Activated naive CD8-positive, alpha-beta T cell treated with anti-CD3 and anti-CD28 coated beads, Interleukin-2, amount 50 U/mL, for 24 hours (primary cell): Measurements from ENCODE around the gene SECTM1.
A peak's percentile ranks its signal among the peaks of the same experiment; 100 is the strongest.
"Not testable (repeated sequence)": the region's sequence is repeated elsewhere in the genome, so short reads cannot be mapped to it uniquely, and the experiment has no call there.

Experiments
- ATAC-seq: fragments of 150-1000 bp; cut with Tn5 transposase; one replicate; pipeline ENCODE4 v1.10.0; 2021
- DNase-seq: peaks from one replicate; pipeline ENCODE4 v3.0.0; 2021
- H3K27ac Mint-ChIP-seq: one replicate; pipeline ENCODE4 v1.8.0; 2021; ENCODE audit warnings: mild to moderate bottlenecking, mixed read lengths
- H3K27me3 Mint-ChIP-seq: one replicate; pipeline ENCODE4 v1.8.0; 2021; ENCODE audit warnings: mixed read lengths
- H3K36me3 Mint-ChIP-seq: one replicate; pipeline ENCODE4 v1.8.0; 2021; ENCODE audit warnings: low read depth, mixed read lengths
- H3K4me1 Mint-ChIP-seq: one replicate; pipeline ENCODE4 v1.8.0; 2021; ENCODE audit warnings: mixed read lengths
- H3K4me3 Mint-ChIP-seq: one replicate; pipeline ENCODE4 v1.8.0; 2021; ENCODE audit warnings: mild to moderate bottlenecking, moderate library complexity, mixed read lengths
- H3K9me3 Mint-ChIP-seq: one replicate; pipeline ENCODE4 v1.8.0; 2021; ENCODE audit warnings: mixed read lengths

SECTM1 gene

GRCh38 chr17:82373072-82373452 is 39.5 kb upstream of the SECTM1 start:
- not testable (repeated sequence) for H3K36me3 Mint-ChIP-seq, DNase-seq, ATAC-seq, H3K27ac Mint-ChIP-seq, H3K4me3 Mint-ChIP-seq, H3K9me3 Mint-ChIP-seq
- Mint-ChIP-seq H3K4me1 (peaks cover 18% of the 10 kb centered on the region), H3K27me3 (peaks cover 52% of the 10 kb centered on the region)

- Mint-ChIP-seq H3K4me1 (peaks cover 18% of the 10 kb centered on the region), H3K4me3 (no peak overlapping the region), H3K27me3 (peaks cover 48% of the 10 kb centered on the region), H3K36me3 (no peaks in the 10 kb centered on the region), H3K9me3 (no peaks in the 10 kb centered on the region), H3K27ac (no peak overlapping the region)
- ATAC-seq (no peak), DNase-seq (no peak)
Measured at GRCh38 chr17:82372249-82373071, 38.9 kb upstream of the SECTM1 start.

DNA sequence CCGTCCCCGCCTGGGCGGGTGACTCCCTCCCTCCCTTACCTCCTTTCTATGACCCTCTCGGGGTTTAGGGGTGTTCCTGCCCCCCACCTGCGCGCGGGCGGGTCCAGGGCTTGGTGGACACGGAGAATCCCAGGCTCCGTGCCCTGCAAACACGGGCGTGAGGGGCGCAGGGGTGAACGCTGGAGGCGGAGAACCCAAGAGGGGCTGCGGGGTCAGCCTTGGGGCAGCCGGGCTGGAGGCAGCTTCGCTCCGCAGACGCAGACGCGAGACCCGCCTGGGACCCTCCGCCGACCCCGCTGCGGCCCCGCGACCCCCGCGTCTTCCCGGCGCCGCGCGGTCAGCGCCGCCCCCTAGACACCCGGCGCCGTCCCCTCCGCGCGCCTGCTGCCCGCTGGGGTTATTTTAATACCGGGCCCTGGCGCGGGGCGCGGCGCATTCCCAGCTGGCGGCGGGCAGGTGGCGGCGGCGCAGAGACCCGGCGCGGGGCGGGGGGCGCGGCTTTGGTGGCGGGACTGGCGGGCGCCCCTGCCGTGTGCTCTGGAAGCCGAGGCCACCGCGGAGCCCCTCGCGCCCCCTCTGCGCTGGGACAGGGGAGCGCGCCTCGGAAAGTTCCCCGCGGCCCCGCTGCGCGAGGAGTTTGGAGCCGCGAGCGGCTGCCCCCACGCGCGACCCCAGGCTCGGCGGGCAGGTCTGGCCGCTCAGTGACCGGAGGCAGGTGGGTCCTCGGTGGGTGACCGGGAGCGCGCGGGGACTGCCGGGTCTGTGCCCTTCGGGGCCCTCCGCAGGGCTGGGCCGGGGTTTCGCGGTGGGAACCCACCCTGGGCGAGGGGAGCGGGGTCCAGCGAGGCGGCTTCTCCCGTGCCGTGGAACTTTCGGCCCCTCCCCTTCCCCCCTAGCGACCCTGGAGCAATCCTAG is 38.0 kb upstream of the SECTM1 start, which contains the start of gene UTS2R:
UTS2R (plus strand) TSS at position 433 of the 916 bp plus-strand sequence. CDS start 2,560 bp downstream, outside the sequence.
- Mint-ChIP-seq H3K27me3 (peaks cover 45% of the 10 kb centered on the region), H3K27ac (no peak within 1 kb of the TSS), H3K4me1 (peaks cover 18% of the 10 kb centered on the region), H3K4me3 (peak within 1 kb of the TSS; percentile 42), H3K9me3 (no peaks in the 10 kb centered on the region), H3K36me3 (no peaks in the 10 kb centered on the region)
- DNase-seq (no peak), ATAC-seq (no peak)

DNA sequence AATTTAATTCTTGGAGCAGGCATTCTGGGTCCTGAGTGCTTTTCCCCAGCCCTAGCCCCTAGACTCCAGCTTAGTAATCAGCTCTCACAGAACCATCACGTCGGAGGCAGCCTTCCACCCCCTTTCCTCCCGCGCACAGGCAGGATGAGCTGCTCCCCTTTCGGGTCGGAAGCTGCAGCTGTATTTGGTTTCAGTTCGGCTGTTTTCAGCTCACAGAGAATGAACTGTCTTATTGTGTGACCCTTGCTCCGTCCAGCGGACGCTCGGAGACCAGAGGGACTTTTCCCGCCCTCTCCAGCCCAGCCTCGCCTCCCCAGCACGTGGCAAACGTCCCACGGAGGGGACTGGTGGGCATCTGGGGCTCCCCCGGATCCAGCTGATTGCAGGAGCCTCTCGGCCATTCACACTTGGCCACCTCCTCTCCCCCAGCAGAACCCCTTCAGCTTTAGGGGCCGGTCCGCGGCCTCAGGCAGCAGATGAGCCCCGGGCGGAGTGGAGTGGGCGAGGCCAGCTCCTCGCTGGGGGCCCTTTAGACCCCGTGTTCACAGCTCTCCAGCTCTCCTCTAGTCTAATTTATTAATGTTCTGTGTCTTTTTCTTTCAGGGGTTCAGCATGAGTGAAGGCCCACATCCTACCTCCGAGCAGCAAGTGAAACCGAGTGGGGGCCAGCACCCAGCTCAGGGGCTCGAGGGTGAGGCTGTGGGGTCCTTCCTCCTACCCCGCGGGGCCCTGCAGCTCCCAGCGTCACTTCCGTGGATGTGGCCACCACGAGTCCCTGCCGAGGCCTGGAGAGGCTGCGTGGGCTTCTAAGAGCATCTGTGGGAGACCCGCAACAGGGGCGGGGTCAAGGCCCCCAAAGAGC is 37.1 kb upstream of the SECTM1 start:
- peak overlapping the region; percentile 42 for H3K4me3 Mint-ChIP-seq
- H3K36me3 Mint-ChIP-seq, result no peaks in the 10 kb centered on the region
- peaks cover 38% of the 10 kb centered on the region for H3K27me3 Mint-ChIP-seq
- H3K9me3 Mint-ChIP-seq, result no peaks in the 10 kb centered on the region
- no peak for DNase-seq
- no peak overlapping the region for H3K27ac Mint-ChIP-seq
- ATAC-seq, result no peak
- peaks cover 19% of the 10 kb centered on the region for H3K4me1 Mint-ChIP-seq

DNA sequence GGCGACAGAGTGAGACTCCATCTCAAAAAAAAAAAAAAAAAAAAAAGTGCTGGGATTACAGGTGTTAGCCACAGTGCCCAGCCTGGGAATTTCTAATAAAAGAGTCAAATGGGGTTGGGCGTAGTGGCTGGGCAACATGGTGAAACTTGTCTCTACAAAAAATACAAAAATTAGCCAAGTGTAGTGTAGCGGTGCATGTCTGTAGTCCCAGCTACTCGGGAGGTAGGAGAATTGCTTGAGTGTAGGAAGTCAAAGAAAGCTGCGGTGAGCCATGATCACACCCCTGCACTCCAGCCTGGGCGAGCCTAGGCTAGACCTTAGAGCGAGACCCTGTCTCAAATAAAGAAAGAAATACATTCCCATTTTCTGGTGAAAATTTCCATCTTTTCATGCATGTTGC is 35.6 kb upstream of the SECTM1 start:
- ATAC-seq, result no peak
- Mint-ChIP-seq H3K27ac (no peak overlapping the region), H3K36me3 (no peaks in the 10 kb centered on the region), H3K27me3 (peaks cover 35% of the 10 kb centered on the region), H3K4me1 (peaks cover 21% of the 10 kb centered on the region), H3K4me3 (no peak overlapping the region), H3K9me3 (no peaks in the 10 kb centered on the region)
- DNase-seq, result no peak

DNA sequence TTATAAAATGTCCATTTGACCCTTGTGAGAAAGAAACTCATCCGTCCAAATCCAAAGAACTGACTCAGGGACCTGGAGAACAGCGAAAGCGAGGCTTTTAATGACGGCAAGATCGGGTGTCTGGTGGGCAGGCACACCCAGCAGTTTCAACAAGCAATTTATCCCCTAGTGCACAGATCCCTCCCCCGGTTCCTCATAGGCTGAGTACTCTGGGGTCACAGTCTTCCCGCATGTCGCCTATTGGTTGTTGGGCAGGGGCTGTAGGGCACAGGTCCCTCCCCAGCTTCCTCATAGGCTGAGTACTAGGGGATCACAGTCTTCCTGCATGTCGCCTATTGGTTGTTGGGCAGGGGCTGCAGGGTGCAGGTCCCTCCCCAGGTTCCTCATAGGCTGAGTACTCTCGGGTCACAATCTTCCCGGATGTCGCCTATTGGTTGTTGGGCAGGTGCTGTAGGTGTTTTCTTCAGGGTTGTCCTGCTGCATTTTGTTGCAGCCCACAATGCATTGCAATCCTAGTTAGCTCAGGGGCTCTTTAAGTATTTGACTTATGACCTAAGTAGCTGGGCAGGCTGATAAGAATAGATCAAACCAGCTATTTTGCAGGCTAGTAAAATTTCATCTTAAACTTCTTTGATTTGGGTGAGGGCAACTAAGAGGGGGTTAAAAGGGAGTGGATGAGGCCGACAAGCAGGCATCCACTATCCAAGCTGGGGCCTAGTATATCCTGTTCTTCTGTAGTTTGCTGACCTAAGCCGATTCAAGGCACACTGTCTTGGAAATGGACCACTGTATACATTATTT is 34.4 kb upstream of the SECTM1 start:
- no peak for DNase-seq
- H3K27ac Mint-ChIP-seq, result no peak overlapping the region
- no peaks in the 10 kb centered on the region for H3K36me3 Mint-ChIP-seq
- H3K4me1 Mint-ChIP-seq, result peaks cover 18% of the 10 kb centered on the region
- no peak overlapping the region for H3K4me3 Mint-ChIP-seq
- H3K9me3 Mint-ChIP-seq, result no peaks in the 10 kb centered on the region
- peaks cover 27% of the 10 kb centered on the region for H3K27me3 Mint-ChIP-seq
- peak; percentile 53 for ATAC-seq

GRCh38 chr17:82366749-82367148 is 33.2 kb upstream of the SECTM1 start:
- H3K4me3 Mint-ChIP-seq, result no peak overlapping the region
- H3K27ac Mint-ChIP-seq, result no peak overlapping the region
- H3K9me3 Mint-ChIP-seq, result no peaks in the 10 kb centered on the region
- DNase-seq (no peak), ATAC-seq (no peak)
- no peaks in the 10 kb centered on the region for H3K36me3 Mint-ChIP-seq
- H3K4me1 Mint-ChIP-seq, result peaks cover 12% of the 10 kb centered on the region
- peaks cover 22% of the 10 kb centered on the region for H3K27me3 Mint-ChIP-seq

GRCh38 chr17:82365606-82366295 is 32.2 kb upstream of the SECTM1 start:
- Mint-ChIP-seq H3K4me1 (peaks cover 7% of the 10 kb centered on the region), H3K36me3 (no peaks in the 10 kb centered on the region), H3K27me3 (peaks cover 16% of the 10 kb centered on the region), H3K4me3 (no peak overlapping the region), H3K27ac (no peak overlapping the region), H3K9me3 (no peaks in the 10 kb centered on the region)
- ATAC-seq (no peak), DNase-seq (no peak)

- ATAC-seq (no peak), DNase-seq (no peak)
- H3K4me3 Mint-ChIP-seq, result no peak overlapping the region
- H3K27ac Mint-ChIP-seq, result no peak overlapping the region
- H3K36me3 Mint-ChIP-seq, result no peaks in the 10 kb centered on the region
- H3K9me3 Mint-ChIP-seq, result peaks cover 6% of the 10 kb centered on the region
- peaks cover 12% of the 10 kb centered on the region for H3K27me3 Mint-ChIP-seq
- H3K4me1 Mint-ChIP-seq, result peaks cover 10% of the 10 kb centered on the region
Measured at GRCh38 chr17:82361885-82362633, 28.5 kb upstream of the SECTM1 start.

DNA sequence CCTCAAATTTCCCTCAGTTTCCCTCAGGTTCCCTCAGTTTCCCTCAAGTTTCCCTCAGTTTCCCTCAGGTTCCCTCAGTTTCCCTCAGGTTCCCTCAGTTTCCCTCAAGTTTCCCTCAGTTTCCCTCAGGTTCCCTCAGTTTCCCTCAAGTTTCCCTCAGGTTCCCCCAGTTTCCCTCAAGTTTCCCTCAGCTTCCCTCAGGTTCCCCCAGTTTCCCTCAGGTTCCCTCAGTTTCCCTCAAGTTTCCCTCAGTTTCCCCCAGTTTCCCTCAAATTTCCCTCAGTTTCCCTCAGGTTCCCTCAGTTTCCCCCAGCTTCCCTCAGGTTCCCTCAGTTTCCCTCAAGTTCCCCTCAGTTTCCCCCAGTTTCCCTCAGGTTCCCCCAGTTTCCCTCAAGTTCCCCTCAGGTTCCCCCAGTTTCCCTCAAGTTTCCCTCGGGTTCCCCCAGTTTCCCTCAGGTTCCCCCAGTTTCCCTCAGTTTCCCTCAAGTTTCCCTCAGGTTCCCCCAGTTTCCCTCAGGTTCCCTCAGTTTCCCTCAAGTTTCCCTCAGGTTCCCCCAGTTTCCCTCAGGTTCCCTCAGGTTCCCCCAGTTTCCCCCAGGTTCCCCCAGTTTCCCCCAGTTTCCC is 26.0 kb upstream of the SECTM1 start:
- not testable (repeated sequence) for ATAC-seq, H3K9me3 Mint-ChIP-seq, H3K27ac Mint-ChIP-seq, DNase-seq, H3K4me3 Mint-ChIP-seq, H3K4me1 Mint-ChIP-seq, H3K36me3 Mint-ChIP-seq
- peaks cover 22% of the 10 kb centered on the region for H3K27me3 Mint-ChIP-seq

- Mint-ChIP-seq H3K36me3 (no peaks in the 10 kb centered on the region), H3K27ac (peak within 1 kb of the TSS; percentile 47), H3K4me3 (no peak within 1 kb of the TSS), H3K9me3 (peaks cover 6% of the 10 kb centered on the region), H3K27me3 (peaks cover 22% of the 10 kb centered on the region), H3K4me1 (peaks cover 7% of the 10 kb centered on the region)
- DNase-seq (no peak), ATAC-seq (peak; percentile 20)
Measured at GRCh38 chr17:82358465-82359350, 25.1 kb upstream of the SECTM1 start, which contains the start of gene TEX19. TSS of gene TEX19 (plus strand) at chr17:82359247. CDS start at chr17:82362151, 2,904 bp downstream.
